AG09309 (cell line): Measurements from ENCODE around the gene KCNAB2.

ENCODE experiments used
- DNase-seq: peaks from one replicate; pipeline ENCODE4 v3.0.0-alpha.2; 2010; ENCODE audit warnings: low read depth
- H3K4me3 ChIP-seq: 2 replicates; pipeline ENCODE4 v1.5.1; 2011; ENCODE audit warnings: mild to moderate bottlenecking, low read depth, low read length, moderate library complexity; ENCODE audit not compliant: control insufficient read depth
- TF ChIP-seq, protein P1 (sequence below): IDR thresholded peaks from 2 replicates; pipeline ENCODE4 v1.5.1; 2011; ENCODE audit warnings: mild to moderate bottlenecking, low read depth, low read length, inconsistent platforms; ENCODE audit not compliant: insufficient read depth, control insufficient read depth; ENCODE audit errors: missing control alignments

The KCNAB2 gene

DNA sequence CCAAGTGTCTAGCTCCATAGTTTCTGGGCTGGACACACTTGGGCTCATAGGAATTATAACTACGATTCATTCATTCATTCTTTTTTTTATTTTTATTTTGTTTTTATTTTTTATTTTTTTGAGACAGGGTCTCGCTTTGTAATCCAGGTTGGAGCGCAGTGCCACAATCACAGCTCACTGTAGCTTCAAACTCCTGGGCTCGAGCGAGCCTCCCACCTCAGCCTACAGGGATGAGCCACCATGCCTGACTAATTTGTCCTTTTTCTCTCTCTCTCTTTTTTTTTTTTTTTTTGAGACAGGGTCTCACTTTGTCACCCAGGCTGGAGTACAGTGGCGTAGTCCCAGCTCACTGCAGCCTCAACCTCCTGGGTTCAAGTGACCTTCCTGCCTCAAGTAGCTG, 42.3 kb downstream of the KCNAB2 start:
- TF ChIP-seq, protein P1, sequence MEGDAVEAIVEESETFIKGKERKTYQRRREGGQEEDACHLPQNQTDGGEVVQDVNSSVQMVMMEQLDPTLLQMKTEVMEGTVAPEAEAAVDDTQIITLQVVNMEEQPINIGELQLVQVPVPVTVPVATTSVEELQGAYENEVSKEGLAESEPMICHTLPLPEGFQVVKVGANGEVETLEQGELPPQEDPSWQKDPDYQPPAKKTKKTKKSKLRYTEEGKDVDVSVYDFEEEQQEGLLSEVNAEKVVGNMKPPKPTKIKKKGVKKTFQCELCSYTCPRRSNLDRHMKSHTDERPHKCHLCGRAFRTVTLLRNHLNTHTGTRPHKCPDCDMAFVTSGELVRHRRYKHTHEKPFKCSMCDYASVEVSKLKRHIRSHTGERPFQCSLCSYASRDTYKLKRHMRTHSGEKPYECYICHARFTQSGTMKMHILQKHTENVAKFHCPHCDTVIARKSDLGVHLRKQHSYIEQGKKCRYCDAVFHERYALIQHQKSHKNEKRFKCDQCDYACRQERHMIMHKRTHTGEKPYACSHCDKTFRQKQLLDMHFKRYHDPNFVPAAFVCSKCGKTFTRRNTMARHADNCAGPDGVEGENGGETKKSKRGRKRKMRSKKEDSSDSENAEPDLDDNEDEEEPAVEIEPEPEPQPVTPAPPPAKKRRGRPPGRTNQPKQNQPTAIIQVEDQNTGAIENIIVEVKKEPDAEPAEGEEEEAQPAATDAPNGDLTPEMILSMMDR: no peak
- no peak overlapping the region for H3K4me3 ChIP-seq
- no peak for DNase-seq

GRCh38 chr1:6088956-6089355, 43.3 kb downstream of the KCNAB2 start:
- TF ChIP-seq, protein P1: no peak
- H3K4me3 ChIP-seq: no peak overlapping the region
- no peak for DNase-seq

GRCh38 chr1:6090288-6090687, 44.6 kb downstream of the KCNAB2 start:
- TF ChIP-seq, protein P1: no peak
- DNase-seq: no peak
- H3K4me3 ChIP-seq: no peak overlapping the region

DNA sequence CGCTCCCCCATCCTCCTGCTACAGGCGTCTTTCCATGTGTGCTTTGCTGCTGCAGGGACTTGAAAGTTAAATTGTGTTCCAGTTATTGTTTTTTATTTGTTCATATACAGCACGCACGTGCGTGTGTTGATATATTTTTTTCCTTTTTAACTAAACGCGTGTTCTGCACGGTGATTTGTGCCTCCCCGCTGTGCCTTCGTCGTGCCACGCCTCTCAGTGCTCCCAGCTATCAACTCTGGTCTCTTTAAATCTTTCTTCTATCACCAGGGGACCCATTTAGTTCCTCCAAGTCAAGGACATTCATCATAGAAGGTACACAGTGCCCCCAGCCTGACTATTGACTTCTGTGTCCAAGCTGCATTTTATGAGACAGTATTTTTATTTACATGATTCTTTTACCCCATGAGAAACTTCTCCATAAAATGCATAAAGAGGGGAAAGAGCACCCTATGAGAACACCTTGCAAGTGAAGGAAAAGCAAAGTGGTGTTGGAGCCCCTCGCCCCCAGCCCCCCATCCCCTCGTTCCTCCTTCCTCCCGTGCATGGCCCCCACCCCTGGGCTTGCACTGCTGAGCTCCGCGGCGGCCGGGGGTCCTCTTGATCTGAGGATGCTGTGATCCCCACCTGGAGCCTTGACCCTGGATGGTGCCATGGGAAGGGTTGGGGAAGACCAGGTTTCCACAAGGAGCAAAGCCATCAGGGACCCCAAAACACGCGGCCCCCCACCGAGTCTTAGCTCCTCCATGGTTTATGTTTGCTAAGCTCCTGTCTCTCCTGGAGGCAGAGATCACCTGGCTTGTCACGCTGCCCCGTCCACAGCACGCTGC, 45.5 kb downstream of the KCNAB2 start:
- no peak for DNase-seq
- H3K4me3 ChIP-seq: no peak overlapping the region

GRCh38 chr1:6091823-6092109, 46.1 kb downstream of the KCNAB2 start:
- TF ChIP-seq, protein P1: no peak
- H3K4me3 ChIP-seq: no peak overlapping the region
- no peak for DNase-seq

More for the DNA sequence above, 45.5 kb downstream of the KCNAB2 start:
- TF ChIP-seq, protein P1: no peak

GRCh38 chr1:6092211-6092610, 46.5 kb downstream of the KCNAB2 start:
- DNase-seq: no peak
- TF ChIP-seq, protein P1: no peak
- H3K4me3 ChIP-seq: no peak overlapping the region

DNA sequence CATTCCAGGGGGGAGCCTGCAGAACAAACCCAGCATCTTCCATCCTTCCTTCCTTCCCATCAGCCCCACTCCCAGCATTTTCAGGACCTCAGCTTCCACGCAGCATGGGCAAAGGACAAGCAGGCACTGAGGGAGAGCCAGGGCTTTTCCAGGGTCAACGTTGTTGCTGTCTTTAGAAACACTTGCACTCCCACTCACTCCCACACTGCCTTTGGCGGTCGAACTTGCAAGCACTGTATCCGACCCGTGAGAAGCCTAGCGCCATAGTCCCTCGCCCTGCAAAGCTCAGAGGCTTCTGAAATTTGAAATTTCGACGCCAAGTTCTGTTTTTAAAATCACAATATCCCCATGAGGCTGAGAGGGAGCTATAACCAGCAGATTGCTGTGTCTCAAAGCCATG, 47.4 kb downstream of the KCNAB2 start:
- TF ChIP-seq, protein P1: no peak
- no peak for DNase-seq
- H3K4me3 ChIP-seq: no peak overlapping the region
